K562 (cell line): ENCODE data around the gene GALNS. TPM values are rescaled to one million over a fixed set of nuclear protein-coding genes. Genes with fewer than 3 reads are reported as not detected.

ENCODE experiments used
- ARNT ChIP-seq, 2 experiments: fragments of 450-650 bp; IDR thresholded peaks; 2 replicates each; pipeline ENCODE4 v1.6.1; 2016; ENCODE audit warnings: mild to moderate bottlenecking in 1 of 2
- ATF1 ChIP-seq, 2 experiments: fragments of 450-650 bp in 1 of 2; IDR thresholded peaks; 2 replicates each; pipeline ENCODE4 v1.6.1; 2016; ENCODE audit warnings: missing compliant biosample characterization in 1 of 2, missing genetic modification characterization in 1 of 2
- C11orf30 ChIP-seq: fragments of 450-650 bp; IDR thresholded peaks from 2 replicates; pipeline ENCODE4 v1.6.1; 2016; ENCODE audit warnings: low read depth, mild to moderate bottlenecking
- EWSR1 ChIP-seq: fragments of 450-650 bp; IDR thresholded peaks from 2 replicates; pipeline ENCODE4 v1.6.1; 2018; ENCODE audit warnings: borderline replicate concordance, mild to moderate bottlenecking, low read depth, moderate library complexity; ENCODE audit not compliant: partially characterized antibody
- GTF2F1 ChIP-seq: IDR thresholded peaks from 2 replicates; pipeline ENCODE4 v1.6.1; 2011; ENCODE audit warnings: low read depth, low read length, improper control_type of control experiment
- MLLT1 ChIP-seq, 2 experiments: fragments of 450-650 bp; IDR thresholded peaks; 2 replicates each; pipeline ENCODE4 v1.6.1; 2016
- MTA3 ChIP-seq: fragments of 450-650 bp; formaldehyde crosslinking; IDR thresholded peaks from 2 replicates; pipeline ENCODE4 v1.6.1; 2017; ENCODE audit warnings: mild to moderate bottlenecking, borderline replicate concordance
- PRMT5 ChIP-seq: sonication (generic); formaldehyde crosslinking; IDR thresholded peaks from 2 replicates; pipeline ENCODE4 v1.5.0; 2020; ENCODE audit warnings: missing genetic modification reagents
- RBM17 ChIP-seq: fragments of 200-400 bp; formaldehyde crosslinking; IDR thresholded peaks from 2 replicates; pipeline ENCODE4 v1.6.1; 2017; ENCODE audit warnings: low read depth, mild to moderate bottlenecking, low read length, borderline replicate concordance
- SAFB ChIP-seq: fragments of 200-400 bp; formaldehyde crosslinking; IDR thresholded peaks from 2 replicates; pipeline ENCODE4 v1.6.1; 2017; ENCODE audit warnings: low read depth, low read length, borderline replicate concordance
- SETDB1 ChIP-seq: IDR thresholded peaks from one replicate; pipeline ENCODE4 v1.6.1; 2012; ENCODE audit warnings: low read length, control low read depth, inconsistent platforms
- TCF7L2 ChIP-seq: fragments of 150-350 bp; IDR thresholded peaks from 2 replicates; pipeline ENCODE4 v1.6.1; 2016; ENCODE audit warnings: low read depth, mild to moderate bottlenecking, low read length, moderate library complexity
- XRCC3 ChIP-seq: fragments of 450-650 bp; IDR thresholded peaks from 2 replicates; pipeline ENCODE4 v1.6.1; 2017; ENCODE audit warnings: mild to moderate bottlenecking, moderate library complexity
- ZNF165 ChIP-seq: fragments of 250-450 bp; sonication (Bioruptor Pico); IDR thresholded peaks from 2 replicates; pipeline ENCODE4 v1.4.0; 2020; ENCODE audit warnings: borderline replicate concordance
- ZNF212 ChIP-seq: fragments of 450-650 bp; formaldehyde crosslinking; IDR thresholded peaks from 2 replicates; pipeline ENCODE4 v1.4.0; 2020; ENCODE audit warnings: mild to moderate bottlenecking
- ZNF408 ChIP-seq: fragments of 250-450 bp; sonication (Bioruptor Pico); IDR thresholded peaks from 2 replicates; pipeline ENCODE4 v1.4.0; 2020; ENCODE audit warnings: low read depth, mild to moderate bottlenecking, moderate library complexity
- ZNF778 ChIP-seq: fragments of 450-650 bp; formaldehyde crosslinking; IDR thresholded peaks from 2 replicates; pipeline ENCODE4 v1.4.0; 2020; ENCODE audit warnings: mild to moderate bottlenecking, moderate library complexity
- polyA plus RNA-seq, 8 experiments: library from polyadenylated mRNA; depleted of rRNA in 4 of 8; stranded (reverse) in 5 of 8; unstranded in 3 of 8; fragments of >200 nt; fragmentation: Nextera tagmentation in 2 of 8; fragmentation: Illumina TruSeq in 1 of 8; extraction: Ambion mirVana in 2 of 8; extraction: Trizol in 1 of 8; gene quantifications; 2 replicates each; pipeline versions ENCODE4 v1.2.1 to v1.2.3, GENCODE V29; 2011 to 2014; ENCODE audit warnings: inconsistent platforms in 1 of 8, missing spikeins in 1 of 8
- total RNA-seq, 7 experiments: library from RNA; depleted of rRNA in 6 of 7; stranded (reverse); fragments of >200 nt in 6 of 7; fragmentation: Illumina TruSeq in 2 of 7; extraction: Trizol in 2 of 7; gene quantifications; 2 replicates each; pipeline versions ENCODE4 v1.2.1 to v1.2.3, GENCODE V29; 2011 to 2021; ENCODE audit warnings: low replicate concordance in 1 of 7
- TF ChIP-seq, protein P1 (sequence below): fragments of 450-650 bp; IDR thresholded peaks from 2 replicates; pipeline ENCODE4 v1.7.1; 2018; ENCODE audit warnings: mild to moderate bottlenecking, low read depth; ENCODE audit not compliant: partially characterized antibody
- TF ChIP-seq, protein P2 (sequence below): fragments of 250-450 bp; sonication (Bioruptor Pico); IDR thresholded peaks from 2 replicates; pipeline ENCODE4 v1.8.0; 2021; ENCODE audit warnings: moderate library complexity, mild to moderate bottlenecking, inconsistent platforms
- TF ChIP-seq, protein P3 (sequence below): sonication (generic); formaldehyde crosslinking; IDR thresholded peaks from 2 replicates; pipeline ENCODE4 v1.8.0; 2022; ENCODE audit warnings: mild to moderate bottlenecking, missing genetic modification reagents
- TF ChIP-seq, protein P4 (sequence below): sonication (generic); formaldehyde crosslinking; IDR thresholded peaks from 2 replicates; pipeline ENCODE4 v1.8.0; 2023; ENCODE audit warnings: mild to moderate bottlenecking, missing genetic modification reagents

GALNS gene
- total and polyA plus RNA-seq, 9 of the 15 experiments (the other 6 are each of a cell fraction or from before 2014, with no cell fraction given) = 0.38 to 13.2 (median 4.3) TPM

GRCh38 chr16:88773812-88774291 is 82.9 kb downstream of the GALNS start (continued):
- TF ChIP-seq, protein P1, sequence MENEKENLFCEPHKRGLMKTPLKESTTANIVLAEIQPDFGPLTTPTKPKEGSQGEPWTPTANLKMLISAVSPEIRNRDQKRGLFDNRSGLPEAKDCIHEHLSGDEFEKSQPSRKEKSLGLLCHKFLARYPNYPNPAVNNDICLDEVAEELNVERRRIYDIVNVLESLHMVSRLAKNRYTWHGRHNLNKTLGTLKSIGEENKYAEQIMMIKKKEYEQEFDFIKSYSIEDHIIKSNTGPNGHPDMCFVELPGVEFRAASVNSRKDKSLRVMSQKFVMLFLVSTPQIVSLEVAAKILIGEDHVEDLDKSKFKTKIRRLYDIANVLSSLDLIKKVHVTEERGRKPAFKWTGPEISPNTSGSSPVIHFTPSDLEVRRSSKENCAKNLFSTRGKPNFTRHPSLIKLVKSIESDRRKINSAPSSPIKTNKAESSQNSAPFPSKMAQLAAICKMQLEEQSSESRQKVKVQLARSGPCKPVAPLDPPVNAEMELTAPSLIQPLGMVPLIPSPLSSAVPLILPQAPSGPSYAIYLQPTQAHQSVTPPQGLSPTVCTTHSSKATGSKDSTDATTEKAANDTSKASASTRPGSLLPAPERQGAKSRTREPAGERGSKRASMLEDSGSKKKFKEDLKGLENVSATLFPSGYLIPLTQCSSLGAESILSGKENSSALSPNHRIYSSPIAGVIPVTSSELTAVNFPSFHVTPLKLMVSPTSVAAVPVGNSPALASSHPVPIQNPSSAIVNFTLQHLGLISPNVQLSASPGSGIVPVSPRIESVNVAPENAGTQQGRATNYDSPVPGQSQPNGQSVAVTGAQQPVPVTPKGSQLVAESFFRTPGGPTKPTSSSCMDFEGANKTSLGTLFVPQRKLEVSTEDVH = peak; percentile 57
- TF ChIP-seq MTA3 (peak; percentile 94), XRCC3 (no peak), ZNF212 (CRISPR knock-in tag) (no peak), MLLT1 (IDR thresholded peaks at IDR 0.05) (peak in 1 of 2 experiments; percentile 80; a peak in 3 of 4 replicates), SETDB1 (no peak), SAFB (no peak), C11orf30 (no peak), EWSR1 (no peak), RBM17 (no peak), ATF1 (CRISPR knock-in tag; IDR thresholded peaks at IDR 0.05) (no peak), ATF1 (tag; IDR thresholded peaks at IDR 0.05) (peak; percentile 80), ZNF778 (CRISPR knock-in tag) (no peak), ARNT (IDR thresholded peaks at IDR 0.05) (peak; percentile 72 to 74; a peak in 2 of 4 replicates), ZNF408 (CRISPR knock-in tag) (no peak), TCF7L2 (no peak), PRMT5 (no peak), GTF2F1 (no peak), ZNF165 (CRISPR knock-in tag) (peak; percentile 97)
- TF ChIP-seq, protein P2, sequence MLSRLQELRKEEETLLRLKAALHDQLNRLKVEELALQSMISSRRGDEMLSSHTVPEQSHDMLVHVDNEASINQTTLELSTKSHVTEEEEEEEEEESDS (CRISPR knock-in tag) = no peak
- TF ChIP-seq, protein P3, sequence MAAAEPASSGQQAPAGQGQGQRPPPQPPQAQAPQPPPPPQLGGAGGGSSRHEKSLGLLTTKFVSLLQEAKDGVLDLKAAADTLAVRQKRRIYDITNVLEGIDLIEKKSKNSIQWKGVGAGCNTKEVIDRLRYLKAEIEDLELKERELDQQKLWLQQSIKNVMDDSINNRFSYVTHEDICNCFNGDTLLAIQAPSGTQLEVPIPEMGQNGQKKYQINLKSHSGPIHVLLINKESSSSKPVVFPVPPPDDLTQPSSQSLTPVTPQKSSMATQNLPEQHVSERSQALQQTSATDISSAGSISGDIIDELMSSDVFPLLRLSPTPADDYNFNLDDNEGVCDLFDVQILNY (CRISPR knock-in tag) = no peak
- TF ChIP-seq, protein P4, sequence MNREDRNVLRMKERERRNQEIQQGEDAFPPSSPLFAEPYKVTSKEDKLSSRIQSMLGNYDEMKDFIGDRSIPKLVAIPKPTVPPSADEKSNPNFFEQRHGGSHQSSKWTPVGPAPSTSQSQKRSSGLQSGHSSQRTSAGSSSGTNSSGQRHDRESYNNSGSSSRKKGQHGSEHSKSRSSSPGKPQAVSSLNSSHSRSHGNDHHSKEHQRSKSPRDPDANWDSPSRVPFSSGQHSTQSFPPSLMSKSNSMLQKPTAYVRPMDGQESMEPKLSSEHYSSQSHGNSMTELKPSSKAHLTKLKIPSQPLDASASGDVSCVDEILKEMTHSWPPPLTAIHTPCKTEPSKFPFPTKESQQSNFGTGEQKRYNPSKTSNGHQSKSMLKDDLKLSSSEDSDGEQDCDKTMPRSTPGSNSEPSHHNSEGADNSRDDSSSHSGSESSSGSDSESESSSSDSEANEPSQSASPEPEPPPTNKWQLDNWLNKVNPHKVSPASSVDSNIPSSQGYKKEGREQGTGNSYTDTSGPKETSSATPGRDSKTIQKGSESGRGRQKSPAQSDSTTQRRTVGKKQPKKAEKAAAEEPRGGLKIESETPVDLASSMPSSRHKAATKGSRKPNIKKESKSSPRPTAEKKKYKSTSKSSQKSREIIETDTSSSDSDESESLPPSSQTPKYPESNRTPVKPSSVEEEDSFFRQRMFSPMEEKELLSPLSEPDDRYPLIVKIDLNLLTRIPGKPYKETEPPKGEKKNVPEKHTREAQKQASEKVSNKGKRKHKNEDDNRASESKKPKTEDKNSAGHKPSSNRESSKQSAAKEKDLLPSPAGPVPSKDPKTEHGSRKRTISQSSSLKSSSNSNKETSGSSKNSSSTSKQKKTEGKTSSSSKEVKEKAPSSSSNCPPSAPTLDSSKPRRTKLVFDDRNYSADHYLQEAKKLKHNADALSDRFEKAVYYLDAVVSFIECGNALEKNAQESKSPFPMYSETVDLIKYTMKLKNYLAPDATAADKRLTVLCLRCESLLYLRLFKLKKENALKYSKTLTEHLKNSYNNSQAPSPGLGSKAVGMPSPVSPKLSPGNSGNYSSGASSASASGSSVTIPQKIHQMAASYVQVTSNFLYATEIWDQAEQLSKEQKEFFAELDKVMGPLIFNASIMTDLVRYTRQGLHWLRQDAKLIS = peak; percentile 60; the same call in 1 of the 2 replicates
